ENCODE measurements around the gene SDE2.

SDE2 gene

GRCh38 chr1:225998560-225999226 is 450 bp downstream of the SDE2 start:
- peak overlapping the region; percentile 97 for H3K4me3 ChIP-seq (ENCODE audit: low read depth, low read length)
- POLR2A ChIA-PET = interaction anchor here (0.7 to 1.2 kb wide), 5 partner anchors 12 to 66 kb away, joined by 3 to 12 read pairs (median 3); partner anchors contain the start of gene H3-3A
- CTCF ChIA-PET = interaction anchor here (0.8 to 7.7 kb wide), 4 partner anchors 9 to 122 kb away, joined by 3 to 89 read pairs (median 6); no protein-coding TSS in a partner anchor
- DNase-seq (ENCODE audit: low read depth, low spot score) = no peak
- TF ChIP-seq CTCF (IDR thresholded peaks at IDR 0.05; ENCODE audit: insufficient read depth, low read length, missing control alignments) = no peak

DNA sequence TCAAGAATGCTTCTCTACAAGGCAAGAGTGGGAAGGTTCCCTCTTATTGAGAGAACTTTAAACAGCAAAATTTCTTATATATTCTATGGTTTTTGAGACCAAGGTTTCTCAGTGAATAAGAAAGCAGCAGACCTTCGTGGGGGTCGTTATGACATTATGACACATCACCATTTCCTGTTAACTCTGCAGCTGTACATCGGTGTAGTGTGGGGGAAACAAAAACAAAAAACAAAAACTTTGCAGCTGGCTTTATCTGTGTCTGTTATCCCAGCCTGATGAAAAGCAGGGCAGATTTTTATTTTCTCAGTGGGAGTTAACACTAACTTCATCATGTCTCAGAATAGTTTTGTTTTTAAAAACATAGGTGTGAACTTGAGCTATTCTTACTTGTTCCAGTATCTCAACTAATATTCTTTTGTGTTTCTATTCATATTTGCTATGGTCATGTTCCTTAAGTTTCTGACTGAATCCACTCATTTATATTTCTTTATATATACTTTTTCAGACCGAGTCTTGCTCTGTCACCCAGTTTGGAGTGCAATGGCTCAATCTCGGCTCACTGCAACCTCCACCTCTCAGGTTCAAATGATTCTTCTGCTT is 2.1 kb downstream of the SDE2 start:
- CTCF ChIA-PET = interaction anchor here (0.6 to 7.7 kb wide), 6 partner anchors 11 to 522 kb away, joined by 3 to 89 read pairs (median 4); no protein-coding TSS in a partner anchor
- no peak for DNase-seq (ENCODE audit: low read depth, low spot score)
- H3K4me3 ChIP-seq (ENCODE audit: low read depth, low read length) = no peak overlapping the region
- POLR2A ChIA-PET = no interaction called here
- TF ChIP-seq CTCF (IDR thresholded peaks at IDR 0.05; ENCODE audit: insufficient read depth, low read length, missing control alignments) = no peak

DNA sequence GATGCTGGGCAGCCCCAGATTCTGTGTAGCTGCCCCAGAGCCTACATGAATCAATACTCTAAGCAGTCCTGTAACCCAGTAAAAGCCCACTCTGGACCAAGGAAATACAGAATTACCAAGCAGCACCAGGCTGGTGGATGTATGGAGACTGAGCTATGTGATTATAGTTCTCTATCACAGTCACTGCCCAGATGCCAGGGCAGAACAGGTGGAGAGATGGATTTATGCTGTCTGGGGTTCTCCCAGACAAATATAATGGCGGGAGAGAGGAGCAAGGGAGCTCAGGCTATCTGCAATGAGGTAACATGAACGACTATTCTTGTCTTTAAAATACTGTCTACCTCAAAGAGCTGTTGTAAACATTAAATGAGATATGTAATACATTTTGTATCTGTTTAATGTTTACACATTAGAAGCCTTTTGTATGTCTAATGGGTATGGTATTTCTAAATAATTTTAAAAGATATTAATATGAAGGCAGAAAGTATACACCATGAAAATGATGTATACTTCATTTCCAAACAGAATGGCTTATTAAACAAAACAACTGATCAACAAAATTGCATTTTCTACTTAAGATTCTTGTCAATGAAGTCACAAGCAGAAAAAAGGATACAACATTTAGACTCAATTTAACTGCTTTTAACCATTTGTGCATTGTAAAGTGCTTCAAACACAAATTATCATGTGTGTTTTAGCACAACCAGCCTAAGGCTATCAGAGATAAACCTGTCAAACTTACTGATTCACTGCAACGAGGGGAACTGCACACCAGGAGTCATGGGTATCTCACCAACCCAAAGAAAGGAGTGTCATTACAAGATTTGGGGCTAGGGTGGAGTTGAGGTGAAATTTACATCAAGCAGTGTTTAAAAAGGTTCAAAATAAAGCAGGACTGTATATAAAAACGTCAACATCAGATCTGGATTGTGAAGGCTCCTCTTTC is 3.0 kb downstream of the SDE2 start:
- no peak for DNase-seq (ENCODE audit: low read depth, low spot score)
- H3K4me3 ChIP-seq (ENCODE audit: low read depth, low read length) = no peak overlapping the region
- TF ChIP-seq CTCF (IDR thresholded peaks at IDR 0.05; ENCODE audit: insufficient read depth, low read length, missing control alignments) = no peak
- CTCF ChIA-PET = interaction anchor here (0.6 to 7.7 kb wide), 7 partner anchors 10 to 522 kb away, joined by 3 to 89 read pairs (median 3); no protein-coding TSS in a partner anchor
- POLR2A ChIA-PET = no interaction called here

DNA sequence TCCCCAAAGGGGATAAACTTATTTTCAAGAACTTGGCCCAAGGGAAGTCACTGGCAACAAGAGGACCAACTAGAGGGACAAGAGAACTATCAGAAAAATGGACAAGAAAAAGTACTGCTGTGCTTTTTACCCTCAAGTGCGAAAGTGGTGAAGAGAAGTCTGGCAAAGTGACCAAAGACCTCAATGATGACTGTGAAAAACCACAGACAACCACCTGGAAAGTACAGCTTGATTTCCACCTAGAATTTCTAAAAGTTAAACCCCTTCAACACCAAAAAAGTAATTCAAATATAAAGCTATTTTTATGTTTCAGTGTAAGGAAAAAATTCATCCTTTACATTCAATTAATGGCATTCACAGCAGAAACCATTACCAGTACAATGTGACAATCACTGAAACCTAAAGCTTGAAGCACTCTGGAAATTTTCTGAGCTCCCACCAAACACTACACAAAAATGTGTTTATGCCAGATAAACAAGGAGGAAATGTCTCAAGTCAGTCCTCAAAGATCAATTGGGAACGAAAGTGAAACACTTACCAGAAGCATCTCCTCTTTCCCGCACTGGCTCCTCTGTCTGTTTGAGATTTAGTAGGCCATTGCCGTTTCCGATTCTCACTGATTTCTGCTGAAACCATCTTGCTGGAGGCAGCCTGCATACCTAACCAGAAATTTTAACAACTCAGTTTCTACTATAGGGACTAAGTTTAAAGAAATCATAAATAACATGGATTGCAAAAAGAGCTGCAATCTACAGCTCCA is 8.3 kb downstream of the SDE2 start:
- POLR2A ChIA-PET = no interaction called here
- no peak overlapping the region for H3K4me3 ChIP-seq (ENCODE audit: low read depth, low read length)
- no peak for TF ChIP-seq CTCF (IDR thresholded peaks at IDR 0.05; ENCODE audit: insufficient read depth, low read length, missing control alignments)
- no peak for DNase-seq (ENCODE audit: low read depth, low spot score)
- CTCF ChIA-PET = interaction anchor here (1.3 to 13.1 kb wide), 7 partner anchors 5 to 672 kb away, joined by 3 to 160 read pairs (median 6); partner anchors contain the start of gene TMEM63A

GRCh38 chr1:225987491-225988316 is 11.4 kb downstream of the SDE2 start:
- DNase-seq (ENCODE audit: low read depth, low spot score) = no peak
- POLR2A ChIA-PET = no interaction called here
- CTCF ChIA-PET = interaction anchor here (0.7 to 13.1 kb wide), 27 partner anchors 7 to 669 kb away, joined by 3 to 160 read pairs (median 4); partner anchors contain the start of genes SDE2 and TMEM63A
- peak; percentile 39 for TF ChIP-seq CTCF (IDR thresholded peaks at IDR 0.05; ENCODE audit: insufficient read depth, low read length, missing control alignments)
- H3K4me3 ChIP-seq (ENCODE audit: low read depth, low read length) = no peak overlapping the region

Measured in AG04449 (cell line).